ENCODE measurements around the gene SHC4. TPM values are rescaled to one million over a fixed set of nuclear protein-coding genes. Genes with fewer than 3 reads are reported as not detected.

The SHC4 gene
- total and polyA plus RNA-seq, 2 of the 8 experiments (the other 6 are each of a cell fraction or from before 2014, with no cell fraction given), result 0.15 to 0.30 TPM

- WGBS, 2 experiments (ENCODE audit: extremely low coverage in 1 of 2, insufficient coverage in 1 of 2, insufficient read length in 1 of 2, insufficient replicate concordance in 2 of 2, low coverage in 1 of 2, low lambda C conversion rate in 2 of 2, missing lambda C conversion rate in 1 of 2), result 81% methylated on average over 3 of the region's 3 CpGs; no CpG with 5 or more reads in 1 of the 2 experiments
- H2BK120ac ChIP-seq (replicated peaks; ENCODE audit: low read depth, low read length), result no peak overlapping the region
- FAIRE-seq, result no peak
- H3K36me3 ChIP-seq (ENCODE audit: control insufficient read depth in 2 of 4, insufficient read depth in 4 of 4, low read length in 3 of 4), result no peaks in the 10 kb centered on the region; a peak in 1 of 8 replicates
- no peaks in the 10 kb centered on the region for H3K27me3 ChIP-seq (replicated peaks in 1 of 4; ENCODE audit: control insufficient read depth in 3 of 4, extremely low read depth in 1 of 4, insufficient read depth in 3 of 4, low read length in 3 of 4)
- H4K91ac ChIP-seq (replicated peaks; ENCODE audit: insufficient read length, low read length), result no peak overlapping the region
- no peak for DNase-seq (ENCODE audit: low read depth in 1 of 2, low spot score in 2 of 2)
- H4K5ac ChIP-seq (ENCODE audit: insufficient read length, low read depth, low read length), result no peak overlapping the region
- H3K4me1 ChIP-seq (replicated peaks in 1 of 4; ENCODE audit: control insufficient read depth in 3 of 4, insufficient read depth in 4 of 4, low read length in 3 of 4), result 0 out of 7 replicates have a peak, but pooled peaks cover 0 to 4% (median 0%) of the 10 kb centered on the region in 4 experiments
- no peak overlapping the region for H2AK5ac ChIP-seq (ENCODE audit: low read depth, low read length)
- no peak overlapping the region for H3K14ac ChIP-seq (ENCODE audit: insufficient read length)
- H3K9me3 ChIP-seq (ENCODE audit: insufficient read depth in 2 of 2, low read depth in 1 of 2, low read length in 1 of 2), result no peaks in the 10 kb centered on the region
- H3K27ac ChIP-seq (ENCODE audit: low read depth, low read length), result no peak overlapping the region
- no peak overlapping the region for H3K4ac ChIP-seq (replicated peaks; ENCODE audit: insufficient read length, low read depth, low read length)
- no peak overlapping the region for H2AFZ ChIP-seq (ENCODE audit: low read length)
- H2BK15ac ChIP-seq (ENCODE audit: low read length), result no peak overlapping the region
- H4K8ac ChIP-seq (ENCODE audit: extremely low read depth, insufficient read depth, low read length), result no peak overlapping the region
- no peak overlapping the region for H3K56ac ChIP-seq (replicated peaks; ENCODE audit: insufficient read length, low read depth, low read length)
- H3K79me1 ChIP-seq (ENCODE audit: low read depth, low read length), result no peaks in the 10 kb centered on the region
- H3K23ac ChIP-seq (ENCODE audit: insufficient read length), result no peak overlapping the region
- peaks cover 0 to 23% of the 10 kb centered on the region in 2 experiments; a peak in 3 of 4 replicates for H3K79me2 ChIP-seq (ENCODE audit: control insufficient read depth in 1 of 2, insufficient read depth in 2 of 2, low read length in 2 of 2)
- CTCF ChIA-PET (ENCODE audit: partially characterized antibody), result interaction anchor here (0.9 to 2.3 kb wide), 2 partner anchors 14 to 90 kb away, joined by 3 to 10 read pairs; no protein-coding TSS in a partner anchor
- no peak overlapping the region for H3K9ac ChIP-seq (replicated peaks in 1 of 4; ENCODE audit: extremely low read depth in 1 of 4, low read depth in 3 of 4, low read length in 3 of 4)
- no peak overlapping the region for H2BK20ac ChIP-seq (ENCODE audit: low read length)
- H3K23me2 ChIP-seq (ENCODE audit: low read depth, low read length), result no peaks in the 10 kb centered on the region
- POLR2A ChIA-PET (ENCODE audit: partially characterized antibody), result no interaction called here
- H3K18ac ChIP-seq (ENCODE audit: extremely low read depth, low read length), result no peak overlapping the region
- no peak overlapping the region for H2BK5ac ChIP-seq (ENCODE audit: low read depth, low read length)
- H3K4me3 ChIP-seq (ENCODE audit: extremely low read depth in 1 of 4, insufficient read depth in 2 of 4, low read depth in 3 of 4, low read length in 4 of 4), result no peak overlapping the region
- H2BK12ac ChIP-seq (ENCODE audit: low read depth, low read length), result no peak overlapping the region
- H3K4me2 ChIP-seq (ENCODE audit: insufficient read depth in 1 of 2, low read depth in 2 of 2, low read length in 2 of 2), result no peak overlapping the region
- no peaks in the 10 kb centered on the region for H4K20me1 ChIP-seq (replicated peaks in 1 of 2; ENCODE audit: control insufficient read depth in 1 of 2, insufficient read depth in 2 of 2, low read length in 2 of 2)
- no peak for TF ChIP-seq CTCF (IDR thresholded peaks at IDR 0.05; ENCODE audit: control extremely low read depth in 1 of 3, insufficient read depth in 1 of 3, low read depth in 1 of 3, low read length in 3 of 3)
- TF ChIP-seq JUN (IDR thresholded peaks at IDR 0.05; ENCODE audit: low read depth, low read length), result no peak
- no peak for TF ChIP-seq E2F6 (IDR thresholded peaks at IDR 0.05)
- TF ChIP-seq RXRA (IDR thresholded peaks at IDR 0.05; ENCODE audit: insufficient read depth, low read depth, low read length), result no peak
- no peak for TF ChIP-seq MAFK (IDR thresholded peaks at IDR 0.05; ENCODE audit: low read depth, low read length)
- TF ChIP-seq POU5F1 (IDR thresholded peaks at IDR 0.05; ENCODE audit: low read depth, low read length), result no peak
- no peak for TF ChIP-seq CREB1 (IDR thresholded peaks at IDR 0.05)
- no peak for TF ChIP-seq SUZ12 (IDR thresholded peaks at IDR 0.05; ENCODE audit: low read length)
- no peak for TF ChIP-seq CHD2 (IDR thresholded peaks at IDR 0.05; ENCODE audit: low read length)
These were observed 87.7 kb downstream of the SHC4 start for GRCh38 chr15:48876057-48876456.
